ENCODE measurements around the gene MMAB.

DNA sequence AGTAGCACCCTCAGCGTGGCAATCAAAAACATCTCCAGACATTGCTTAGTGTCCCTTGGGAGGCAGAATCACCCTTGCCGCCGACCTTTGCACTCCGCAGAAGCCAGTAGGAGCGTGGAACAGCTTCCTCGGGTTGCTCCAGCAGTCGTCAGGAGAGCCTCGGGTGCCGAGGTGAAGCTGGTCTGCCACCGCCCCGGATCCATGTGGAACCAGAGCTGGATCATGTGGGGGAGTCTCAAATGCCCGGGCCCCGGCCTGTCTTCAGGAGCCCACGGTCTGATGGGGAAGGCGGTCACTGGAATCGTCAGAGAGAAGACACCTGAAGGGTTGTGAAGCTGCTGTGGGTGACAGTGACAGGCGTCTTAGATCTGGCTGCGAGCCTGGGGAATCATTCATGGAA, 14.6 kb upstream of the MMAB start:
- TF ChIP-seq, protein P1, sequence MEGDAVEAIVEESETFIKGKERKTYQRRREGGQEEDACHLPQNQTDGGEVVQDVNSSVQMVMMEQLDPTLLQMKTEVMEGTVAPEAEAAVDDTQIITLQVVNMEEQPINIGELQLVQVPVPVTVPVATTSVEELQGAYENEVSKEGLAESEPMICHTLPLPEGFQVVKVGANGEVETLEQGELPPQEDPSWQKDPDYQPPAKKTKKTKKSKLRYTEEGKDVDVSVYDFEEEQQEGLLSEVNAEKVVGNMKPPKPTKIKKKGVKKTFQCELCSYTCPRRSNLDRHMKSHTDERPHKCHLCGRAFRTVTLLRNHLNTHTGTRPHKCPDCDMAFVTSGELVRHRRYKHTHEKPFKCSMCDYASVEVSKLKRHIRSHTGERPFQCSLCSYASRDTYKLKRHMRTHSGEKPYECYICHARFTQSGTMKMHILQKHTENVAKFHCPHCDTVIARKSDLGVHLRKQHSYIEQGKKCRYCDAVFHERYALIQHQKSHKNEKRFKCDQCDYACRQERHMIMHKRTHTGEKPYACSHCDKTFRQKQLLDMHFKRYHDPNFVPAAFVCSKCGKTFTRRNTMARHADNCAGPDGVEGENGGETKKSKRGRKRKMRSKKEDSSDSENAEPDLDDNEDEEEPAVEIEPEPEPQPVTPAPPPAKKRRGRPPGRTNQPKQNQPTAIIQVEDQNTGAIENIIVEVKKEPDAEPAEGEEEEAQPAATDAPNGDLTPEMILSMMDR (IDR thresholded peaks at IDR 0.05; ENCODE audit: extremely low read depth in 1 of 2, insufficient read depth in 1 of 2, low read depth in 1 of 2, low read length in 2 of 2) = no peak
- TF ChIP-seq EZH2 (IDR thresholded peaks at IDR 0.05; ENCODE audit: borderline replicate concordance, low read depth, low read length, severe bottlenecking) (no peak), POLR2A (IDR thresholded peaks at IDR 0.05; ENCODE audit: low read depth, low read length) (no peak)
- TF ChIP-seq, protein P2, sequence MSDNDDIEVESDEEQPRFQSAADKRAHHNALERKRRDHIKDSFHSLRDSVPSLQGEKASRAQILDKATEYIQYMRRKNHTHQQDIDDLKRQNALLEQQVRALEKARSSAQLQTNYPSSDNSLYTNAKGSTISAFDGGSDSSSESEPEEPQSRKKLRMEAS (IDR thresholded peaks at IDR 0.05; ENCODE audit: insufficient read depth, insufficient read length) = no peak

Measured in endothelial cell of umbilical vein (primary cell).